GM12872 (cell line): ENCODE measurements around the gene DBNDD2.

Experiments used
- TF ChIP-seq, protein P1 (sequence below): IDR thresholded peaks from 3 replicates; pipeline ENCODE4 v1.5.1; 2011; ENCODE audit warnings: low read depth, mild to moderate bottlenecking, low read length, moderate library complexity; ENCODE audit not compliant: insufficient read depth

The DBNDD2 gene

DNA sequence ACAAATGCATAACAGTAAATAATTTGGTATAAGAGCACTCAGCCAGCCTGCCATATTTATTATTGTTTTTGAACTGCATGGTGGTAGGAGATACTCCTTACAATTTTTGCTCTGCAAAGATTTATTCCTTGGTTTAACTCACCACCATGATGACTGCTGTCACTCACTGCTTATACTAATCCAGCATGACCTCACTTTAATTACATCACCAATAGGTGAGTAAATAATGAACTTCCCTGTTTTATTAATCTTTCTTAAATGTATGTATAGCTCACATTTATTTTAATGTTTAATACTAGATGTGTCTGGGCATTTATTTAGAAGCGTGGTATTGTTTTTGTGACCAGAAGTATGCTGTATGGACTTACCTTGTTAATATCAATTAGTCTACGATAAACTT lies 17.2 kb upstream of the DBNDD2 start:
- TF ChIP-seq, protein P1, sequence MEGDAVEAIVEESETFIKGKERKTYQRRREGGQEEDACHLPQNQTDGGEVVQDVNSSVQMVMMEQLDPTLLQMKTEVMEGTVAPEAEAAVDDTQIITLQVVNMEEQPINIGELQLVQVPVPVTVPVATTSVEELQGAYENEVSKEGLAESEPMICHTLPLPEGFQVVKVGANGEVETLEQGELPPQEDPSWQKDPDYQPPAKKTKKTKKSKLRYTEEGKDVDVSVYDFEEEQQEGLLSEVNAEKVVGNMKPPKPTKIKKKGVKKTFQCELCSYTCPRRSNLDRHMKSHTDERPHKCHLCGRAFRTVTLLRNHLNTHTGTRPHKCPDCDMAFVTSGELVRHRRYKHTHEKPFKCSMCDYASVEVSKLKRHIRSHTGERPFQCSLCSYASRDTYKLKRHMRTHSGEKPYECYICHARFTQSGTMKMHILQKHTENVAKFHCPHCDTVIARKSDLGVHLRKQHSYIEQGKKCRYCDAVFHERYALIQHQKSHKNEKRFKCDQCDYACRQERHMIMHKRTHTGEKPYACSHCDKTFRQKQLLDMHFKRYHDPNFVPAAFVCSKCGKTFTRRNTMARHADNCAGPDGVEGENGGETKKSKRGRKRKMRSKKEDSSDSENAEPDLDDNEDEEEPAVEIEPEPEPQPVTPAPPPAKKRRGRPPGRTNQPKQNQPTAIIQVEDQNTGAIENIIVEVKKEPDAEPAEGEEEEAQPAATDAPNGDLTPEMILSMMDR, result no peak

DNA sequence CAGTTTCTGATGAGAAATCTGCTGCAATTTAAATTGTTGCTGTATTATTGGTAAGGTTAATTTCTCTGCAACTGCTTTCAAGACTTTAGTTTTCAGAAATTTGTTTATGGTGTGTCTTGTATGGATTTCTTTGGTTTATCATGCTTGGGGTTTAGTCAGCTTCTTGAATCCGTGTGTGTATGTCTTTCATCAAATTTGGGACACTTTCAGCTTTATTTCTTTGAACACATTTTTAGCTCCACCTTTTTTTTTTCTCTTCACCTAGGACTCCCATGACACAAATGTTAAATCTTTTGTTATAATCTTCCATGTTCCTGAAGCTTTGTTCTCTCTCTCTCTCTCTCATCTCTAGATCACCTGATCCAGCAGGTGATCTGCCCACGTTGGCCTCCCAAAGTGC lies 16.5 kb upstream of the DBNDD2 start:
- TF ChIP-seq, protein P1, result no peak

DNA sequence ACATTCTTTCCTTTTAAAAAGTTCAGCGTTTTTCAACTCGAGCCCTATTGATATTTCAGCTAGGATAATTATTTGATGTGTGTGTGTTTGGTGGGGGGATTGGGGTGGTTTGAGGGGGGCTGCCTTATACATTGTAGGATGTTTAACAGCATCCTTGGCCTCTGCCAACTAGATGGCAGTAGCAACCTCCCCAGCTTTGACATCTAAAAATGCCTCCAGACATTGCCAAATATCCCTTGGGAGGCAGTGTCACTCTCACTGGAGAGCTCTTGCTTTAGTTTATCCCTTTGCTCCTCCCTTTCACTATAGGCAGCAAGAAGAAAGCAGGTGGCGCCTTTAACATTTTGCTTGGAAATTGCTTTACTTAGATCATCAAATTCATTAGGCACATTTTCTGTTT lies 15.4 kb upstream of the DBNDD2 start:
- TF ChIP-seq, protein P1, result no peak

DNA sequence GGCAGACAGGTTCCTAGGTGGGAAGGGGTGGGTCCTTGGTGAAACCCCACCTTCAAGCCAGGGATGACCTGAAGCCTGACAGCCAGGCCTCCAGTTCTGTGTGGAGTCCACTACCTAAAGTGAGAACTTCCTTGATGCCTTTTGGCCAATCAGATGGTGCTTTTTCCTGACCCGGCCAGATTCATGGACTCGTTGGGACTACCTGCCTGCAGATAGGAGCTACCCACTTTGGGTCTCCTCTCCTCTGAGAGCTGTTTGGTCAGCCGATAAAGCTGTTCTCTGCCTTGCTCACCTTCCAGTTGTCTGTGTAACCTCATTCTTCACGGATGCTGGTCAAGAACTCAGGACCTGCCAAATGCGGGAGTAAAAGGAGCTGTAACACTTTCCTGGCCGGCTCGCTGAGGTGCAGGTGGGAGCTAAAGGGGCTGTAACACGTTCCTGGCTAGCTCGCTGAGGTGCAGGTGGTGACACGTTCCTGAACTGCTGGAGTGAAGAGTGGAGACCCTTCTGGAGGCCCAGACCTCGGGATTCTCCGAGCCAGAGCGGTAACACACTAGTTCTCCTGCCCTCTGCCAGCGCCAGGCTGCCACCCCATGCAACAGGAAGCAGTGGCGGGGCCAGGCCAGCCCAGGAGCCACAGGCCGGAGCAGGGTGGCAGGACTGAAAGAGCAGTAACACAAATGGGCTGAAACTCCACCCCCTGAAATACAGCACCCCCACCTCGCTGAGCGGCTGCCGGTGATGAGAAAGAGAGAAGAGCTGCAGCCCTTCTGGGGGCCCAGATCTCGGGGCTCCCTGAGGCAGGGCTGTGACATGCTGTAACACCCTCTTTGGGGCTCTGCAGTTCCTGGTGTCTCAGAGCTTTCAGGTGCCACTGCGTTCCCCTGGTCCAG lies 13.6 kb upstream of the DBNDD2 start:
- TF ChIP-seq, protein P1, result no peak

DNA sequence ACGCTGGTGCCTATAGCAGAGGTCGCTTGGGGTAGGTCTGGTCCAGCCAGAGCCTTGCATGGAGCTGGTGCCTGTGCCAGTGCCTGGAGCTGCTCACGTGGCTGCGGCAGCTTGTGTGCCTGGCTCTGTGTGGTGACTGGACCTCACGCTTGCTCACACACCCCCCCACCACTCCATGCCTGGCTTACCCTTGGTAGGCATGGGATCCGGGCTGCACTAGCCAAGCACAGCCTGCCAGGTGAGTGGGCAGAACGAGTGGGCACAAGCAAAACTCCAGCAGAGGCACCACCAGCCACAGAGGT lies 13.0 kb upstream of the DBNDD2 start:
- TF ChIP-seq, protein P1, result no peak

DNA sequence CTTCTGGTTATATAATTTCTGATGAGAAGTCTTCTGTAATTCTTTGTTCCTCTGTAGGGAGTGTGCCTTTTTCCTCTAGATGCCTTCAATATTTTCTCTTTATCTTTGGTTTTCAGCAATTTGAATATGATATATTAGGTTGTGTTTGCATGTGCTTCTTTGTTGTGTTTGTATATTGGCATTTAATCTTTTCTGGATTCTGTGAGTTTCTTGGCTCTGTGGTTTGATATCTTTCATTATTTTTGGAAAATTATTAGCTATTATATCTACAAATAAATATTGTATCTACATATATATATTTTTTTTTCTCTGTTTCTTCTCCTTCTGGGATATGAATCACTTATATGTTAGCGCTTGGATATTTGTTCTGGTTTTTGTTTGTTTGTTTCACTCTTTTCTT lies 9.1 kb upstream of the DBNDD2 start:
- TF ChIP-seq, protein P1, result no peak

DNA sequence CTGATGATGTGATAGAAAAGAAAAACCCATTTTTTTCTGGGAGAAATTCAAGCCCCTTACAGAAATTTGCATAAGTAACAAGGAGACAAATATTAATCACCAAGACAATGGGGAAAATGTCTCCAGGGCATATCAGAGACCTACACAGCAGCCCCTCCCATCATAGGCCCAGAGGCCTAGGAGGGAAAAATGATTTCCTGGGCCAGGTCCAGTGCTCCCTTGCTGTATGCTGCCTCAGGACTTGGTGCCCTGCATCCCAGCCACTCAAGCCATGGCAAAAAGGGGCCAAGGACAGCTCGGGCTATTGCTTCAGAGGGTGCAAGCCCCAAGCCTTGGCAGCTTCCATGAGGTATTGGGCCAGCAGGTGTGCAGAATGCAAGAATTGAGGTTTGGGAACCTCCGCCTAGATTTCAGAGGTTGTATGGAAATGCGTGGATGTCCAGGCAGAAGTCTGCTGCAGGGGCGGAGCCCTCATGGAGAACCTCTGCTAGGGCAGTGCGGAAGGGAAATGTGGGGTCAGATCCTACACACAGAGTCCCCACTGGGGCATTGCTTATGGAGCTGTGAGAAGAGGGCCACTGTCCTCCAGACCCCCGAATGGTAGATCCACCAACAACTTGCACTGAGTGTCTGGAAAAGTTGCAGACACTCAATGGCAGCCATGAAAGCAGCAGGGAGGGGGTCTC lies 7.6 kb upstream of the DBNDD2 start:
- TF ChIP-seq, protein P1, result no peak
